ENCODE results near the gene ADAM10.

Gene ADAM10

DNA sequence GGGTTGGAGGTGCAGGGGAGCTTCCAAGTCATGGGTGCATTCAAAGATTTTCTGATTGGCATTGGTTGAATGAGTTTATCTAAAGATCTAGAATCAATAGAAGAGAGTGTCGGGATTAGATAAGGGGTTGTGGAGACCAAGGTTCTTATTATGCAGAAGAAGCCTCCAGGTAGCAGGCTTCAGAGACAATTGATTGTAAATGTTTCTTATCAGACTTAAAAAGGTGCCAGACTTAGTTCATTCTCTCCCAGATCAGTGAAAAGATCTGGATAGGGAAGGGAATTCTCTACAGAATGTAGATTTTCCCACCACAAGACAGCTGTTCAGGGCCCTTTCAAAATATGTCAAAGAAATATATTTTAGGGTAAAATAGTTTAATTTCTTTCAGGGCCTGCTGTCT, 188.2 kb downstream of the ADAM10 start:
- Histone ChIP-seq H3K36me3 (ENCODE audit: insufficient read depth, low read length) (no peaks in the 10 kb centered on the region), H4K20me1 (ENCODE audit: insufficient read depth, low read length) (no peaks in the 10 kb centered on the region), H3K27me3 (ENCODE audit: insufficient read depth, low read length) (no peaks in the 10 kb centered on the region), H3K27ac (ENCODE audit: low read depth, low read length, poor library complexity, severe bottlenecking) (no peak overlapping the region), H3K9me2 (ENCODE audit: low read depth, low read length) (no peaks in the 10 kb centered on the region), H3K79me2 (ENCODE audit: insufficient read depth, low read length) (no peaks in the 10 kb centered on the region), H3K9ac (ENCODE audit: low read length) (no peak overlapping the region), H3K9me3 (ENCODE audit: low read length) (no peaks in the 10 kb centered on the region), H3K4me2 (ENCODE audit: low read length) (no peak overlapping the region), H3K4me3 (ENCODE audit: low read depth, low read length, poor library complexity, severe bottlenecking) (no peak overlapping the region), H3F3A (ENCODE audit: insufficient read depth, low read length) (no peaks in the 10 kb centered on the region), H3K4me1 (ENCODE audit: insufficient read depth, low read length, severe bottlenecking) (peaks cover 28% of the 10 kb centered on the region), H2AFZ (ENCODE audit: low read length) (no peak overlapping the region)
- TF ChIP-seq EZH2 (IDR thresholded peaks at IDR 0.05; ENCODE audit: borderline replicate concordance, low read length), result no peak
- TF ChIP-seq, protein P1, sequence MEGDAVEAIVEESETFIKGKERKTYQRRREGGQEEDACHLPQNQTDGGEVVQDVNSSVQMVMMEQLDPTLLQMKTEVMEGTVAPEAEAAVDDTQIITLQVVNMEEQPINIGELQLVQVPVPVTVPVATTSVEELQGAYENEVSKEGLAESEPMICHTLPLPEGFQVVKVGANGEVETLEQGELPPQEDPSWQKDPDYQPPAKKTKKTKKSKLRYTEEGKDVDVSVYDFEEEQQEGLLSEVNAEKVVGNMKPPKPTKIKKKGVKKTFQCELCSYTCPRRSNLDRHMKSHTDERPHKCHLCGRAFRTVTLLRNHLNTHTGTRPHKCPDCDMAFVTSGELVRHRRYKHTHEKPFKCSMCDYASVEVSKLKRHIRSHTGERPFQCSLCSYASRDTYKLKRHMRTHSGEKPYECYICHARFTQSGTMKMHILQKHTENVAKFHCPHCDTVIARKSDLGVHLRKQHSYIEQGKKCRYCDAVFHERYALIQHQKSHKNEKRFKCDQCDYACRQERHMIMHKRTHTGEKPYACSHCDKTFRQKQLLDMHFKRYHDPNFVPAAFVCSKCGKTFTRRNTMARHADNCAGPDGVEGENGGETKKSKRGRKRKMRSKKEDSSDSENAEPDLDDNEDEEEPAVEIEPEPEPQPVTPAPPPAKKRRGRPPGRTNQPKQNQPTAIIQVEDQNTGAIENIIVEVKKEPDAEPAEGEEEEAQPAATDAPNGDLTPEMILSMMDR (IDR thresholded peaks at IDR 0.05; ENCODE audit: low read length), result no peak

DNA sequence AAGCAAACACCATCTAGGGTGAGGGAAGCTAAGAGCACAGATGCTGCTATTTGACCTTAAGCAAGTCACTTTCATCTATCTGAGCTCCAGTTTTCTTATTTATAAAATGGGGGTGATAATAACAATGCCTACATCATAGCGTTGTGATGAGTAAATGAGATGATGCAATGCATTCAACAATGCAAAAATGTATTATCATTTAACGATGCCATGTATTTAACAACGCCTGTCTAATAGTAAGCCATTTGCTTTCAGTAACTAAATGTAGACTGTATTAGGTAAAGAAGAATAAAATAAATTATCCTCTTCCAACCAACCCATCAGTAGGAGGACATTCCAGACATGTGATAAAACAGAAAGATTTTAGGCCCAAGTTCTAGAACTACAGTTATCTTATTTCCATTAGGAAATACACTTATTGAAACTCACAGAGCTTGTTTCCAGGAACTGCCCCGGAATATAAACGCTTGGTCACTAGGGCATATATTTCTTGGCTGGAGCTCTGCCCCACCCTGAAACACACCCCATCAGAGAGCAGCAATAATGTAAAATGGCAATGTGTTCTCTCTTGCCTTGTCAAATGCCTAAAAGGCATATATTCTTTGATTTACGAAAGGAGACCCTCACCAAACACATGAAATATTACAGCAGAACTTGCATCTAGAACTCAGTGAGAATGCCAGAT, 189.5 kb downstream of the ADAM10 start:
- no peak overlapping the region for H3K9ac ChIP-seq (ENCODE audit: low read length)
- peaks cover 34% of the 10 kb centered on the region for H3K4me1 ChIP-seq (ENCODE audit: insufficient read depth, low read length, severe bottlenecking)
- H2AFZ ChIP-seq (ENCODE audit: low read length), result no peak overlapping the region
- no peak overlapping the region for H3K4me3 ChIP-seq (ENCODE audit: low read depth, low read length, poor library complexity, severe bottlenecking)
- no peaks in the 10 kb centered on the region for H3K79me2 ChIP-seq (ENCODE audit: insufficient read depth, low read length)
- H3K36me3 ChIP-seq (ENCODE audit: insufficient read depth, low read length), result no peaks in the 10 kb centered on the region
- no peaks in the 10 kb centered on the region for H3K9me2 ChIP-seq (ENCODE audit: low read depth, low read length)
- H3K27ac ChIP-seq (ENCODE audit: low read depth, low read length, poor library complexity, severe bottlenecking), result no peak overlapping the region
- H3K4me2 ChIP-seq (ENCODE audit: low read length), result no peak overlapping the region
- no peaks in the 10 kb centered on the region for H3K27me3 ChIP-seq (ENCODE audit: insufficient read depth, low read length)
- H3F3A ChIP-seq (ENCODE audit: insufficient read depth, low read length), result no peaks in the 10 kb centered on the region
- TF ChIP-seq, protein P1 (IDR thresholded peaks at IDR 0.05; ENCODE audit: low read length), result no peak
- no peak for TF ChIP-seq EZH2 (IDR thresholded peaks at IDR 0.05; ENCODE audit: borderline replicate concordance, low read length)
- H3K9me3 ChIP-seq (ENCODE audit: low read length), result no peaks in the 10 kb centered on the region
- no peaks in the 10 kb centered on the region for H4K20me1 ChIP-seq (ENCODE audit: insufficient read depth, low read length)

DNA sequence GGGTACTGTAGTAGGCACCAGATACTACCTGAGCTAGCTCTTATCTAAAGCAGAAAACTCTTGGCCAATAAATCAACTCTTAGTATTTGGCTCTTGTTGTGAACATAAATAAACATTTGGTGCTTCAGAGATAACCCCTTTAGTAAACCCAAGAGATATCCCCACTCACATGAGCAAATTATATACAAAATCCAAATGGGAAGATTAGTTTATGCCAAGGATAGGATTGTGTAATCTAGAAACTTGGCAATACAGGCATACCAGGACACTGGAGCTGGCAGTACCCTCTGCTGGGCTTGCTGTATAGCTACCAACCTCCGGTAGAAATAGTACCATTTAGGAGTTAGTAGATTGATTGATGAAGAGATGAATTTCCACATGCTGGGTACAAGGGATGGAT, 190.7 kb downstream of the ADAM10 start:
- Histone ChIP-seq H3K4me3 (ENCODE audit: low read depth, low read length, poor library complexity, severe bottlenecking) (no peak overlapping the region), H3K4me2 (ENCODE audit: low read length) (no peak overlapping the region), H3K27me3 (ENCODE audit: insufficient read depth, low read length) (no peaks in the 10 kb centered on the region), H3F3A (ENCODE audit: insufficient read depth, low read length) (no peaks in the 10 kb centered on the region), H3K27ac (ENCODE audit: low read depth, low read length, poor library complexity, severe bottlenecking) (no peak overlapping the region), H3K4me1 (ENCODE audit: insufficient read depth, low read length, severe bottlenecking) (peaks cover 47% of the 10 kb centered on the region), H3K79me2 (ENCODE audit: insufficient read depth, low read length) (no peaks in the 10 kb centered on the region), H2AFZ (ENCODE audit: low read length) (no peak overlapping the region), H3K9me3 (ENCODE audit: low read length) (no peaks in the 10 kb centered on the region), H3K36me3 (ENCODE audit: insufficient read depth, low read length) (no peaks in the 10 kb centered on the region), H4K20me1 (ENCODE audit: insufficient read depth, low read length) (no peaks in the 10 kb centered on the region), H3K9me2 (ENCODE audit: low read depth, low read length) (no peaks in the 10 kb centered on the region), H3K9ac (ENCODE audit: low read length) (no peak overlapping the region)
- no peak for TF ChIP-seq EZH2 (IDR thresholded peaks at IDR 0.05; ENCODE audit: borderline replicate concordance, low read length)
- TF ChIP-seq, protein P1 (IDR thresholded peaks at IDR 0.05; ENCODE audit: low read length), result no peak

Data from OCI-LY1 (cell line).